Ovary (tissue), 9 donors: Measurements from ENCODE around the gene EHBP1. TPM values are rescaled to one million over a fixed set of nuclear protein-coding genes. Genes with fewer than 3 reads are reported as not detected.

Experiments used
- DNase-seq, 5 donors: peaks; one replicate each; pipeline ENCODE4 v3.0.0-alpha.2; 2019 to 2020
- H3K27ac ChIP-seq, 2 donors: fragments of 200-600 bp; one replicate each; pipeline versions ENCODE4 v1.5.1 to v1.8.0; 2019 to 2022
- H3K27me3 ChIP-seq: fragments of 200-600 bp; one replicate; pipeline ENCODE4 v1.8.0; 2022
- H3K36me3 ChIP-seq: fragments of 200-600 bp; sonication (generic); one replicate; pipeline ENCODE4 v1.5.1; 2019
- H3K4me1 ChIP-seq: one replicate; pipeline ENCODE4 v1.8.1; 2013; ENCODE audit warnings: mild to moderate bottlenecking, moderate library complexity; ENCODE audit not compliant: insufficient read depth
- H3K4me3 ChIP-seq: fragments of 200-600 bp; sonication (generic); one replicate; pipeline ENCODE4 v1.5.1; 2017
- H3K9me3 ChIP-seq, 2 donors: fragments of 200-600 bp in 1 of 2; sonication (generic) in 1 of 2; one replicate each; pipeline versions ENCODE4 v1.5.1 to v1.8.1; 2013 to 2019; ENCODE audit warnings: mild to moderate bottlenecking in 1 of 2, moderate library complexity in 1 of 2
- CTCF ChIP-seq, 3 donors: fragments of 450-650 bp in 2 of 3; fragments of 200-600 bp in 1 of 3; IDR thresholded peaks; one replicate each; pipeline versions ENCODE4 v1.5.1 to v1.8.0; 2016 to 2022; ENCODE audit warnings: antibody characterized with exemption in 3 of 3, mild to moderate bottlenecking in 1 of 3
- EP300 ChIP-seq: sonication (generic); formaldehyde crosslinking; IDR thresholded peaks from one replicate; pipeline ENCODE4 v1.6.1; 2017; ENCODE audit warnings: antibody characterized with exemption
- POLR2A ChIP-seq: fragments of 450-650 bp; IDR thresholded peaks from one replicate; pipeline ENCODE4 v1.6.1; 2017; ENCODE audit warnings: antibody characterized with exemption, mild to moderate bottlenecking, moderate library complexity
- WGBS, 3 donors: extraction: QIAGEN DNeasy Blood & Tissue Kit in 1 of 3; methylation state at CpG; one replicate each; pipeline versions ENCODE4 v1.1.5 to v1.1.7; 2013 to 2017; 5-methylcytosine and 5-hydroxymethylcytosine counted together
- intact Hi-C, 4 donors: fragments of 100-400 bp; cut with DNase I; formaldehyde crosslinking; loops; one replicate each; pipeline versions ENCODE4 v1.11.0 to v1.15.1; 2022 to 2023
- polyA plus RNA-seq, 2 donors: library from polyadenylated mRNA; stranded (reverse); fragments of 200-250 nt in 1 of 2; fragments of 350-450 nt in 1 of 2; fragmentation: Illumina TruSeq in 1 of 2; extraction: RNeasy Lipid Tissue Mini Kit (QIAGEN cat#74804) in 1 of 2; gene quantifications; one replicate each; pipeline ENCODE4 v1.2.3, GENCODE V29; 2013 to 2014
- total RNA-seq, 7 donors: library from RNA; depleted of rRNA in 2 of 7; stranded (reverse); fragments of >200 nt in 2 of 7; fragmentation: NEBNext Ultra II Directional in 3 of 7; extraction: Animal tissue kit (Norgen Biotek cat#: 25700) in 3 of 7; gene quantifications; one replicate each; pipeline versions ENCODE4 v1.1.0 to v1.2.4, GENCODE V29; 2016 to 2023
- donor health status: DM: no; HTN: no; CAD: no; lungs with moderate emphysema.
- donor health status: DM: no; HTN: no; CAD: no.
- donor health status: Bipolar disorder and iron deficiency.
- donor health status: DM: yes; HTN: yes; CAD: no.
- donor health status: DM: no; HTN: no; CAD: no.
- donor health status: DM: yes; HTN: yes; CAD: no.

The EHBP1 gene
- total and polyA plus RNA-seq, 9 donors = 56.3 to 185 (median 117) TPM

- no peaks in the 10 kb centered on the region for H3K4me1 ChIP-seq
- H3K4me3 ChIP-seq = no peak overlapping the region
- 97 to 99% (median 98%) methylated on average over 6 of the region's 6 CpGs for WGBS, 3 donors
- TF ChIP-seq CTCF (IDR thresholded peaks at IDR 0.05) (no peak), POLR2A (no peak), EP300 (no peak)
- no peak overlapping the region for H3K27ac ChIP-seq
- peaks cover 0 to 8% of the 10 kb centered on the region in 2 donors for H3K9me3 ChIP-seq
- H3K36me3 ChIP-seq = no peaks in the 10 kb centered on the region
- no peaks in the 10 kb centered on the region for H3K27me3 ChIP-seq
- intact Hi-C loops = no loop called here
- DNase-seq = no peak
Measured at GRCh38 chr2:62856228-62857040, 150.9 kb downstream of the EHBP1 start.

GRCh38 chr2:62857139-62857931 lies 151.8 kb downstream of the EHBP1 start:
- intact Hi-C loops = no loop called here
- no peak overlapping the region for H3K4me3 ChIP-seq
- H3K36me3 ChIP-seq = no peaks in the 10 kb centered on the region
- H3K4me1 ChIP-seq = no peaks in the 10 kb centered on the region
- H3K9me3 ChIP-seq = peaks cover 0 to 8% of the 10 kb centered on the region in 2 donors
- no peak overlapping the region for H3K27ac ChIP-seq
- TF ChIP-seq POLR2A (no peak), EP300 (no peak), CTCF (IDR thresholded peaks at IDR 0.05) (no peak)
- 79 to 87% (median 84%) methylated on average over 6 of the region's 6 CpGs for WGBS, 3 donors
- DNase-seq = no peak
- H3K27me3 ChIP-seq = no peaks in the 10 kb centered on the region

GRCh38 chr2:62858231-62858832 lies 152.8 kb downstream of the EHBP1 start:
- Histone ChIP-seq H3K4me1 (no peaks in the 10 kb centered on the region), H3K36me3 (no peaks in the 10 kb centered on the region), H3K27me3 (no peaks in the 10 kb centered on the region), H3K9me3 (peaks cover 0 to 5% of the 10 kb centered on the region in 2 donors), H3K4me3 (no peak overlapping the region), H3K27ac (no peak overlapping the region)
- DNase-seq = no peak
- 54 to 74% (median 72%) methylated on average over 2 of the region's 2 CpGs for whole genome bisulfite sequencing, 3 donors
- intact Hi-C loops = no loop called here
- TF ChIP-seq POLR2A (no peak), CTCF (IDR thresholded peaks at IDR 0.05) (no peak), EP300 (no peak)

GRCh38 chr2:62868947-62869346 lies 163.4 kb downstream of the EHBP1 start:
- TF ChIP-seq POLR2A = no peak
- TF ChIP-seq EP300 = no peak
- TF ChIP-seq CTCF (IDR thresholded peaks at IDR 0.05) = no peak
- H3K9me3 ChIP-seq = no peaks in the 10 kb centered on the region
- H3K36me3 ChIP-seq = no peaks in the 10 kb centered on the region
- H3K4me1 ChIP-seq = no peaks in the 10 kb centered on the region
- 83 to 90% (median 86%) methylated on average over 3 of the region's 3 CpGs for WGBS, 3 donors
- no peaks in the 10 kb centered on the region for H3K27me3 ChIP-seq
- DNase-seq = no peak
- H3K4me3 ChIP-seq = no peak overlapping the region
- H3K27ac ChIP-seq = no peak overlapping the region
- intact Hi-C loops = no loop called here
